Jurkat, Clone E6-1 (cell line): Measurements from ENCODE around the gene RHEBL1.
"Not testable (repeated sequence)": the region's sequence is repeated elsewhere in the genome, so short reads cannot be mapped to it uniquely, and the experiment has no call there.

Source experiments
- DNase-seq: peaks from one replicate; pipeline ENCODE4 v3.0.0-alpha.2; 2011; ENCODE audit warnings: low read depth, low spot score
- H3K4me3 ChIP-seq: 2 replicates; pipeline ENCODE4 v1.5.1; 2011; ENCODE audit warnings: mild to moderate bottlenecking, low read length, control low read depth, moderate library complexity

Gene RHEBL1

GRCh38 chr12:49091056-49091835 lies 21.5 kb upstream of the RHEBL1 start:
- H3K4me3 ChIP-seq = no peak overlapping the region
- no peak for DNase-seq

GRCh38 chr12:49089821-49090773 lies 20.3 kb upstream of the RHEBL1 start:
- peak overlapping the region; percentile 45 for H3K4me3 ChIP-seq
- no peak for DNase-seq

- DNase-seq = no peak
- no peak overlapping the region for H3K4me3 ChIP-seq
Observed at GRCh38 chr12:49088932-49089330, 19.2 kb upstream of the RHEBL1 start.

- DNase-seq = peak; percentile 83
- H3K4me3 ChIP-seq = 0 out of 2 replicates have a peak overlapping the region, but pooled peaks have one; percentile 23
Observed at GRCh38 chr12:49088150-49088931, 18.6 kb upstream of the RHEBL1 start.

- DNase-seq = no peak
Observed at GRCh38 chr12:49086116-49086515, 16.3 kb upstream of the RHEBL1 start.

GRCh38 chr12:49084438-49084837 lies 14.7 kb upstream of the RHEBL1 start:
- H3K4me3 ChIP-seq = no peak overlapping the region
- DNase-seq = no peak

More at GRCh38 chr12:49086116-49086515, 16.3 kb upstream of the RHEBL1 start:
- no peak overlapping the region for H3K4me3 ChIP-seq

- DNase-seq = no peak
- H3K4me3 ChIP-seq = no peak overlapping the region
Observed at GRCh38 chr12:49079793-49080192, 10.0 kb upstream of the RHEBL1 start.

GRCh38 chr12:49070971-49071370 lies 1.2 kb upstream of the RHEBL1 start:
- no peak for DNase-seq
- H3K4me3 ChIP-seq = no peak overlapping the region

- DNase-seq = no peak
Observed at GRCh38 chr12:49068879-49069506, 786 bp downstream of the RHEBL1 start.

GRCh38 chr12:49066120-49066519 lies 3.7 kb downstream of the RHEBL1 start:
- DNase-seq = no peak

More at GRCh38 chr12:49068879-49069506, 786 bp downstream of the RHEBL1 start:
- H3K4me3 ChIP-seq = peak overlapping the region; percentile 91

GRCh38 chr12:49064767-49065152 lies 5.0 kb downstream of the RHEBL1 start:
- no peak overlapping the region for H3K4me3 ChIP-seq
- no peak for DNase-seq

More at GRCh38 chr12:49066120-49066519, 3.7 kb downstream of the RHEBL1 start:
- no peak overlapping the region for H3K4me3 ChIP-seq

GRCh38 chr12:49061916-49062315 lies 7.9 kb downstream of the RHEBL1 start:
- not testable (repeated sequence) for DNase-seq, H3K4me3 ChIP-seq

GRCh38 chr12:49061157-49061650 lies 8.6 kb downstream of the RHEBL1 start:
- H3K4me3 ChIP-seq = peak overlapping the region; percentile 88
- DNase-seq = no peak

GRCh38 chr12:49060237-49061156 lies 9.3 kb downstream of the RHEBL1 start, which contains the start of gene KMT2D:
KMT2D (minus strand) TSS chr12:49060794; CDS start chr12:49055324, 5,470 bp downstream.
- H3K4me3 ChIP-seq = peak within 1 kb of the TSS; percentile 88
- peak; percentile 95 for DNase-seq

- H3K4me3 ChIP-seq = peak overlapping the region; percentile 88
- DNase-seq = no peak
Observed at GRCh38 chr12:49059299-49060171, 10.2 kb downstream of the RHEBL1 start.

GRCh38 chr12:49059045-49059298 lies 10.8 kb downstream of the RHEBL1 start:
- no peak for DNase-seq
- H3K4me3 ChIP-seq = peak overlapping the region; percentile 88
